HG02885 (cell line): ENCODE measurements around the gene MRPS14.

Experiments used
- ATAC-seq: cut with Tn5 transposase; IDR thresholded peaks from one replicate; pipeline ENCODE4 v1.9.1; 2021; ENCODE audit warnings: mild to moderate bottlenecking; ENCODE audit not compliant: unreplicated experiment, poor library complexity

Gene MRPS14

GRCh38 chr1:175024773-175025172, 1.5 kb upstream of the MRPS14 start:
- no peak for ATAC-seq

- ATAC-seq: peak; percentile 7
Measured at GRCh38 chr1:175023922-175024242, 657 bp upstream of the MRPS14 start.

GRCh38 chr1:175019524-175019923, 3.7 kb downstream of the MRPS14 start:
- ATAC-seq: no peak

- ATAC-seq: no peak
Measured at GRCh38 chr1:175015243-175015642, 8.0 kb downstream of the MRPS14 start.

- no peak for ATAC-seq
Measured at GRCh38 chr1:175013445-175013844, 9.8 kb downstream of the MRPS14 start.

- no peak for ATAC-seq
Measured at GRCh38 chr1:175009532-175009931, 13.7 kb downstream of the MRPS14 start.

GRCh38 chr1:175005085-175005783, 18.0 kb downstream of the MRPS14 start:
- ATAC-seq: no peak

- ATAC-seq: no peak
Measured at GRCh38 chr1:175003521-175003920, 19.7 kb downstream of the MRPS14 start.

GRCh38 chr1:175002910-175003517, 20.2 kb downstream of the MRPS14 start:
- ATAC-seq: no peak

GRCh38 chr1:175000697-175001187, 22.5 kb downstream of the MRPS14 start:
- no peak for ATAC-seq

GRCh38 chr1:174999936-175000696, 23.1 kb downstream of the MRPS14 start, which contains the start of gene CACYBP:
TSS of gene CACYBP (plus strand) at chr1:174999947. CDS start at chr1:175000181, 234 bp downstream.
- ATAC-seq: peak; percentile 2

GRCh38 chr1:174999216-174999935, 23.8 kb downstream of the MRPS14 start:
- peak; percentile 78 for ATAC-seq

GRCh38 chr1:174998569-174999215, 24.5 kb downstream of the MRPS14 start:
- ATAC-seq: peak; percentile 18

GRCh38 chr1:174997041-174997440, 26.2 kb downstream of the MRPS14 start:
- ATAC-seq: no peak

GRCh38 chr1:174996476-174996875, 26.7 kb downstream of the MRPS14 start:
- no peak for ATAC-seq

GRCh38 chr1:174995916-174996315, 27.3 kb downstream of the MRPS14 start:
- no peak for ATAC-seq

- ATAC-seq: no peak
Measured at GRCh38 chr1:174995121-174995520, 28.1 kb downstream of the MRPS14 start.

- ATAC-seq: no peak
Measured at GRCh38 chr1:174991473-174991872, 31.8 kb downstream of the MRPS14 start.

GRCh38 chr1:174990382-174990999, 32.7 kb downstream of the MRPS14 start:
- ATAC-seq: peak; percentile 46
